GM12873 (cell line): Measurements from ENCODE around the gene VGLL1.

Source experiments
- TF ChIP-seq, protein P1 (sequence below): IDR thresholded peaks from 2 replicates; pipeline ENCODE4 v1.5.1; 2012; ENCODE audit warnings: low read depth, mild to moderate bottlenecking, moderate library complexity, low read length, control low read depth; ENCODE audit not compliant: insufficient read depth; ENCODE audit errors: missing control alignments

The VGLL1 gene, protein sequence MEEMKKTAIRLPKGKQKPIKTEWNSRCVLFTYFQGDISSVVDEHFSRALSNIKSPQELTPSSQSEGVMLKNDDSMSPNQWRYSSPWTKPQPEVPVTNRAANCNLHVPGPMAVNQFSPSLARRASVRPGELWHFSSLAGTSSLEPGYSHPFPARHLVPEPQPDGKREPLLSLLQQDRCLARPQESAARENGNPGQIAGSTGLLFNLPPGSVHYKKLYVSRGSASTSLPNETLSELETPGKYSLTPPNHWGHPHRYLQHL

DNA sequence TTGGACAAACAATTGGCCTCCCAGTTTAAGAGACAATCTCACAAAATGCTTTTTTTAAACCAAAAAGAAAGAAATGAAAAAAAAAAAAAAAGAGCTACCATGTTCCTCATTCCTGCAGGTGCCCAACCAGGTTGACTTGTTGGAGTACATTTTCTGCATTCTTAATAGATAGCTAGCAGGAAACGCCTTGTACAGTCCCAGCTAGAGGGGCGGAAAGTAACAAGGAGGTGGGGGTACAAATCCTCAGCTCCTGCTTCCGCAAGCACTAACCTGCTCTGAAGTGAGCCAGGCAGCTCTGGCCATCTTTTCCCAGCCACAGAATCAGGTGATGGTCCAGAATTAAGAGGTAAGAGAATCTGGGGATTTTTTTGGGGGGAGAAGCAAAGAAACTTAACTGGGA lies at the start of gene VGLL1:
TSS of gene VGLL1 (plus strand) at position 265 of the 400 bp plus-strand sequence. CDS start 3,806 bp downstream, outside the sequence.
- TF ChIP-seq, protein P1, sequence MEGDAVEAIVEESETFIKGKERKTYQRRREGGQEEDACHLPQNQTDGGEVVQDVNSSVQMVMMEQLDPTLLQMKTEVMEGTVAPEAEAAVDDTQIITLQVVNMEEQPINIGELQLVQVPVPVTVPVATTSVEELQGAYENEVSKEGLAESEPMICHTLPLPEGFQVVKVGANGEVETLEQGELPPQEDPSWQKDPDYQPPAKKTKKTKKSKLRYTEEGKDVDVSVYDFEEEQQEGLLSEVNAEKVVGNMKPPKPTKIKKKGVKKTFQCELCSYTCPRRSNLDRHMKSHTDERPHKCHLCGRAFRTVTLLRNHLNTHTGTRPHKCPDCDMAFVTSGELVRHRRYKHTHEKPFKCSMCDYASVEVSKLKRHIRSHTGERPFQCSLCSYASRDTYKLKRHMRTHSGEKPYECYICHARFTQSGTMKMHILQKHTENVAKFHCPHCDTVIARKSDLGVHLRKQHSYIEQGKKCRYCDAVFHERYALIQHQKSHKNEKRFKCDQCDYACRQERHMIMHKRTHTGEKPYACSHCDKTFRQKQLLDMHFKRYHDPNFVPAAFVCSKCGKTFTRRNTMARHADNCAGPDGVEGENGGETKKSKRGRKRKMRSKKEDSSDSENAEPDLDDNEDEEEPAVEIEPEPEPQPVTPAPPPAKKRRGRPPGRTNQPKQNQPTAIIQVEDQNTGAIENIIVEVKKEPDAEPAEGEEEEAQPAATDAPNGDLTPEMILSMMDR: no peak

DNA sequence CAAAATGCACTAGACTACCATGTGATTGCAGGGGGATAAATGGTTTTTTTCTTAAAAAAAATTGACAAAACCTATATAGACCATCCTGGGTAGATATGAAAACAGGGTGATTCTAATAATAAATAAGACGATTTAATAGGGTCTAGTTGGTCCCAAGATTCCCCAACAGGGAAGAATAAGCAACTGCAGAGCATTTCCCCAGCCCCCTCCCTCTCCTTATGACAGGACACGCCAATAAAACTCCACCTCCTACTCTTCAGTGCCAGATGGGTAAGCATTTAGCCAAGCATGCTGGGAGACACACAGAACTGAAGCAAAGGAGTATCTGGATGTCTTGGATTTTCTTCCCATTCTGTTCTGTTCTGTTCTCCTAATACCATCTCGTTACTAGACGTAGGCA lies 44.4 kb upstream of the VGLL1 start, which contains the start of gene BRS3:
TSS of gene BRS3 (plus strand) at position 301 of the 400 bp plus-strand sequence. CDS start 168 bp downstream, outside the sequence.
- TF ChIP-seq, protein P1: no peak

DNA sequence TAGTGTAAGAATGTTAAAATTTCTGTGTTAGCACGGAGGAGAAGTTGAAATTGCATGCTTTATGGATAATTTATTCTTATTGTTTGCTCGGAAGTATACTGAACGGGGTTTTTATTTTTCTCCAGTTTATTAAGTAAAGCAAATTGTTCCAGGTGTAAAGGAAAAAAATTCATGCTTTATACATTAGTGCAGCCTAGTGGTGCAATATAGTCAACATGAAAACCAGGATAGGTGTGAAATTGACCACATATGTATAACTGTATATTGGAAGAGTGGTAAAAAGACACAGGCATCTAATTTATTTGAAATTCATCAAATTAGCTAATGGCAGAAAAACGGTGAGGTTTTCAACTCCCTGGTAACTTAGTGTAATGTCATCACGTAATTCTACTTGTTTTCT lies 43.3 kb upstream of the VGLL1 start:
- TF ChIP-seq, protein P1: no peak

DNA sequence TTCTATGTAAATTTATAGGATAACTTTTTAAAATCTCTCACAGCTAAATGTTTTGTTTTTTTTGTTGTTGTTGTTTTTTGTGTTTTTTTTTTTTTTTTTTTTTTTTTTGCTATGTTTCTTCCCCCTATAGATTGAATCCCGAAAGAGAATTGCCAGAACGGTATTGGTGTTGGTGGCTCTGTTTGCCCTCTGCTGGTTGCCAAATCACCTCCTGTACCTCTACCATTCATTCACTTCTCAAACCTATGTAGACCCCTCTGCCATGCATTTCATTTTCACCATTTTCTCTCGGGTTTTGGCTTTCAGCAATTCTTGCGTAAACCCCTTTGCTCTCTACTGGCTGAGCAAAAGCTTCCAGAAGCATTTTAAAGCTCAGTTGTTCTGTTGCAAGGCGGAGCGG lies 40.2 kb upstream of the VGLL1 start:
- TF ChIP-seq, protein P1: no peak

DNA sequence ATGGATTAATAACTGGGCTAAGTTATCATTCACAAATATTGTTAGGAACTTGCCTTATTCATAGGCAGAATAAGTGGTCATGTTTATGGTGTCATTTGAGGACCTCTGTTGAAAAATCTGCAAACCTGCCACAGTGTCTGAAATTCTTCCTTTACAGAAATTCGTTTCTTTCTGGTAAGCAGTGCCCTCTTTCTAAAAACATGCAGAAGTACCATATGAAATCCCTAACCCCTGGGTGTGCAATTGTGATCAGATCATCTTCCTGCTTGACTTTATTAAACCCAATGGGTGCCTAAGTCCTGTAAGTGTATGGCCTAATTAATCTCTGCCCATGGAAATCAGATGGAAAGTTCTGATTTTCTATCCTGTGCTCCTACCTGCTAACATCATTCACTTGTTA lies 39.0 kb upstream of the VGLL1 start:
- TF ChIP-seq, protein P1: no peak

DNA sequence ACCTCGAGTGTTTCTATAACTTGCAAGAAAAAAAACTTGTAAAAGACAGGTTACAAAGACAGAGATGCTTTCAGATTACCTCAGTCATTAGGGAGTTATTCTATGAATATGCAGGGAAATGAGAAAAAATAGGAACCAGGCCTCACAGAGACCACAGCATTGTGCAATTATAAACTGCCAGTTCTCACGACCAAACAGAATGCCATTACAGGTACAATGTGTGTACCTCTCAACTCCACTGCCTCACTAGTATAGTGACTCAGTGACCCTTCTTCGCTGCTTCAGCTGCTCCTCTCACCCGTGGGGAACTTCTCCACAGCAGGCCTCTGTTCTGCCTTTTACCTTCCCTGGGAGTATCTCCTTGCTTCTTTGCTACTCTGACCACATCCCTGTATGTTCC lies 37.0 kb upstream of the VGLL1 start:
- TF ChIP-seq, protein P1: no peak

DNA sequence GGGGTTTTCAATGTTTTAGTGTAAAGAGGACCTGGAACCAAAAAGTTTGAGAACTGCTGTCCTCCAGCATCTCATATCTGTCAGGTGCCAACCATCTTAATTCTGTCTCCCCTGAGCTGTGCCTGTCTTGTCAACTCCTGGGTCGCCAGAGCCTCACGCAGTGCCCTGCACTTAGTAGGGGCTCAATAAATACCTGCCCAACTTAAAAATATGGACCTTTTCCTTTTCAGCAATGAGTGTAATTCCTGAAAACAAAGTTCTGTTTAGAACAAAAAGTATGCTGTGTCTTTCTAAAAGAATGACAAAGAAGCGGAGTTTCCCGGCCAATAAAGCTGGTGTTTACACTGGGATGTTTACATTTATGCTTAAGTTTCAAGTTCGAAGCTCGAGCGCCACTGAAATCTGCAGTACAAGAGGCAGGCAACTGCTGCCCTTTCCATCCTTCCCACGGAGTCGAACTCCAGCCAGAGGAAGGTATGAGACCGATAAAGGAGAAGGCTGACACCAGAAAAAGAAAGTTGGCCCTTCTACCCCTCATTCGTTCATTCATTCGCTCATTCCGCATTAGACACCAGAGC lies 35.7 kb upstream of the VGLL1 start:
- TF ChIP-seq, protein P1: no peak
